Measurements from ENCODE around the gene RNASET2. TPM values are rescaled to one million over a fixed set of nuclear protein-coding genes. Genes with fewer than 3 reads are reported as not detected.

The RNASET2 gene
- total and polyA plus RNA-seq, 2 donors (not counting 1 experiment from before 2014, with no cell fraction given) = 12.9 to 18.0 TPM

DNA sequence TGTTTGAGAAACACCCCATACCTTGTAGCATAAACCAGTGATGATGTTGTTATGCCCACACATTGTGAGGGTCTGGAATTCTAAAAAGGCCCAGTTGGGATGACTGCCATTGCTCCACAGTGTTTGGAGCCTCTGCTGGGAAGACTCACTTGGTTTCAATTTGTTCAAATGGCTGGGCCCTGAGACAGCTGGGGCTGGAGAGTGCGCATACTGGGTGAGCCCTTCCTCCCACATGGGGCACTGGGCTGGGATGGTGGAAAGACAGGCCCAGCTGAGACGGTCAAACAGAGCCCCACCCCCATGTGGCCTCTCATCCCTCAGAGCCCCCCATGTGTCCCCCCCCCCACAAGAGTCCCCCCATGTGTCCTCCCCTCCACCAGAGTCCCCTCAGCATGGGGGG, 20.3 kb upstream of the RNASET2 start:
- H3K27ac ChIP-seq (ENCODE audit: insufficient read depth, low read length) = no peak overlapping the region
- H3K36me3 ChIP-seq (ENCODE audit: control insufficient read depth, insufficient read depth, low read length) = no peaks in the 10 kb centered on the region
- H3K4me2 ChIP-seq (ENCODE audit: extremely low read depth, insufficient read depth, low read length) = no peak overlapping the region
- DNase-seq (ENCODE audit: low read depth in 2 of 2) = no peak
- TF ChIP-seq, protein P1, sequence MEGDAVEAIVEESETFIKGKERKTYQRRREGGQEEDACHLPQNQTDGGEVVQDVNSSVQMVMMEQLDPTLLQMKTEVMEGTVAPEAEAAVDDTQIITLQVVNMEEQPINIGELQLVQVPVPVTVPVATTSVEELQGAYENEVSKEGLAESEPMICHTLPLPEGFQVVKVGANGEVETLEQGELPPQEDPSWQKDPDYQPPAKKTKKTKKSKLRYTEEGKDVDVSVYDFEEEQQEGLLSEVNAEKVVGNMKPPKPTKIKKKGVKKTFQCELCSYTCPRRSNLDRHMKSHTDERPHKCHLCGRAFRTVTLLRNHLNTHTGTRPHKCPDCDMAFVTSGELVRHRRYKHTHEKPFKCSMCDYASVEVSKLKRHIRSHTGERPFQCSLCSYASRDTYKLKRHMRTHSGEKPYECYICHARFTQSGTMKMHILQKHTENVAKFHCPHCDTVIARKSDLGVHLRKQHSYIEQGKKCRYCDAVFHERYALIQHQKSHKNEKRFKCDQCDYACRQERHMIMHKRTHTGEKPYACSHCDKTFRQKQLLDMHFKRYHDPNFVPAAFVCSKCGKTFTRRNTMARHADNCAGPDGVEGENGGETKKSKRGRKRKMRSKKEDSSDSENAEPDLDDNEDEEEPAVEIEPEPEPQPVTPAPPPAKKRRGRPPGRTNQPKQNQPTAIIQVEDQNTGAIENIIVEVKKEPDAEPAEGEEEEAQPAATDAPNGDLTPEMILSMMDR (conservative IDR thresholded peaks at IDR 0.05 in 1 of 2, IDR thresholded peaks at IDR 0.05 in 1 of 2; ENCODE audit: low read depth in 1 of 2, low read length in 2 of 2) = no peak
- no peak for TF ChIP-seq EZH2 (IDR thresholded peaks at IDR 0.05; ENCODE audit: low read length, missing control alignments)
- H3K9me3 ChIP-seq (ENCODE audit: control insufficient read depth, insufficient read depth, low read depth, low read length) = no peaks in the 10 kb centered on the region
- H3K4me1 ChIP-seq (ENCODE audit: control insufficient read depth, extremely low read depth, insufficient read depth, low read length) = no peaks in the 10 kb centered on the region
- no peaks in the 10 kb centered on the region for H4K20me1 ChIP-seq (ENCODE audit: control insufficient read depth, extremely low read depth, insufficient read depth, low read length)
- H3K79me2 ChIP-seq (ENCODE audit: control insufficient read depth, insufficient read depth, low read length) = no peaks in the 10 kb centered on the region
- no peak overlapping the region for H2AFZ ChIP-seq (ENCODE audit: low read length)
- no peaks in the 10 kb centered on the region for H3K27me3 ChIP-seq (ENCODE audit: control insufficient read depth, insufficient read depth, low read length)
- H3K9ac ChIP-seq (ENCODE audit: insufficient read depth, low read length) = no peak overlapping the region
- H3K4me3 ChIP-seq (replicated peaks in 1 of 4; ENCODE audit: control extremely low read depth in 1 of 4, insufficient read depth in 1 of 4, low read depth in 3 of 4, low read length in 4 of 4) = no peak overlapping the region

DNA sequence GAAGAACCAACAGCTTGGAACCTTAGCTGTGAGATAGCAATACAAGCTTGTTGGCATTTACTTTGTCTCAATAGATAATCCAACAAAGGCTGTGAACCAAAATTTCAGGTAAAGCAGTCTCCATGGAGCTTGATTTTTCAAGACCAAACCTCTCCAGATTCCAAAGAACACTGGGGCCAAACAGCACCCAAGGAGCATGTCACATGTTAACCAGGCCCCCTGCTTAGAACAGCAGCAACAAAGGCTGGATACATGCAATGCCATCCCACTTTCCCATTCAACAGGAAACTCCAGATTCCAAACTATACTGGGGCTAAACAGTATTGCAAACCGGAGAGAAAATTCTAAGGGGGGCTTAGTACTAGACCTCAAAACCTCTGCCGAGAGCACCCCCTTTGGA, 15.8 kb upstream of the RNASET2 start:
- no peaks in the 10 kb centered on the region for H4K20me1 ChIP-seq (ENCODE audit: control insufficient read depth, extremely low read depth, insufficient read depth, low read length)
- no peak for TF ChIP-seq EZH2 (IDR thresholded peaks at IDR 0.05; ENCODE audit: low read length, missing control alignments)
- TF ChIP-seq, protein P1 (conservative IDR thresholded peaks at IDR 0.05 in 1 of 2, IDR thresholded peaks at IDR 0.05 in 1 of 2; ENCODE audit: low read depth in 1 of 2, low read length in 2 of 2) = no peak
- DNase-seq (ENCODE audit: low read depth in 2 of 2) = no peak
- no peak overlapping the region for H3K4me3 ChIP-seq (replicated peaks in 1 of 4; ENCODE audit: control extremely low read depth in 1 of 4, insufficient read depth in 1 of 4, low read depth in 3 of 4, low read length in 4 of 4)
- no peaks in the 10 kb centered on the region for H3K27me3 ChIP-seq (ENCODE audit: control insufficient read depth, insufficient read depth, low read length)
- no peaks in the 10 kb centered on the region for H3K4me1 ChIP-seq (ENCODE audit: control insufficient read depth, extremely low read depth, insufficient read depth, low read length)
- H3K27ac ChIP-seq (ENCODE audit: insufficient read depth, low read length) = no peak overlapping the region
- no peaks in the 10 kb centered on the region for H3K79me2 ChIP-seq (ENCODE audit: control insufficient read depth, insufficient read depth, low read length)
- no peak overlapping the region for H3K4me2 ChIP-seq (ENCODE audit: extremely low read depth, insufficient read depth, low read length)
- no peaks in the 10 kb centered on the region for H3K36me3 ChIP-seq (ENCODE audit: control insufficient read depth, insufficient read depth, low read length)
- H3K9me3 ChIP-seq (ENCODE audit: control insufficient read depth, insufficient read depth, low read depth, low read length) = no peaks in the 10 kb centered on the region
- no peak overlapping the region for H2AFZ ChIP-seq (ENCODE audit: low read length)
- no peak overlapping the region for H3K9ac ChIP-seq (ENCODE audit: insufficient read depth, low read length)

DNA sequence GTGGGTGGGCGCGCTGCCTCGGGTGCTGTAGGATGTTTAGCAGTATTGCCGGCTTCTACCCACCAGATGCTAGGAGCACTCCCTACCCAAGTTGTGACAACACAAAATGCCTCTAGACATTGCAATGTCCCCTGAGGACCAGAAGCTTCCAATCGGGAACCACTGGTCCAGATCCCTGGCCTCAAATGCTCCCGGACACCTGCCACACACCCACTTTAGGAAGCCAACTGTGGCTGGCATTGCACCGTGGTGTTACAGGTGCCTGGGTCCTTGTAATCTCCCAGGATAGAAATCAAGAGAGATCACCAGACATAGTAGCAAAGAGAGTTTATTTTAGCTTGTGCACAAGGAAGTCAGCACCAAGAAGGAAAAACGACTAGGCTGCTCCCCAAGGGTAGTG, 14.9 kb upstream of the RNASET2 start:
- Histone ChIP-seq H4K20me1 (ENCODE audit: control insufficient read depth, extremely low read depth, insufficient read depth, low read length) (no peaks in the 10 kb centered on the region), H3K4me3 (replicated peaks in 1 of 4; ENCODE audit: control extremely low read depth in 1 of 4, insufficient read depth in 1 of 4, low read depth in 3 of 4, low read length in 4 of 4) (no peak overlapping the region), H3K4me2 (ENCODE audit: extremely low read depth, insufficient read depth, low read length) (no peak overlapping the region), H3K9ac (ENCODE audit: insufficient read depth, low read length) (no peak overlapping the region), H3K79me2 (ENCODE audit: control insufficient read depth, insufficient read depth, low read length) (no peaks in the 10 kb centered on the region), H3K9me3 (ENCODE audit: control insufficient read depth, insufficient read depth, low read depth, low read length) (no peaks in the 10 kb centered on the region), H3K36me3 (ENCODE audit: control insufficient read depth, insufficient read depth, low read length) (no peaks in the 10 kb centered on the region), H3K4me1 (ENCODE audit: control insufficient read depth, extremely low read depth, insufficient read depth, low read length) (no peaks in the 10 kb centered on the region), H3K27ac (ENCODE audit: insufficient read depth, low read length) (no peak overlapping the region), H3K27me3 (ENCODE audit: control insufficient read depth, insufficient read depth, low read length) (no peaks in the 10 kb centered on the region), H2AFZ (ENCODE audit: low read length) (no peak overlapping the region)
- no peak for DNase-seq (ENCODE audit: low read depth in 2 of 2)
- TF ChIP-seq, protein P1 (conservative IDR thresholded peaks at IDR 0.05 in 1 of 2, IDR thresholded peaks at IDR 0.05 in 1 of 2; ENCODE audit: low read depth in 1 of 2, low read length in 2 of 2) = no peak
- TF ChIP-seq EZH2 (IDR thresholded peaks at IDR 0.05; ENCODE audit: low read length, missing control alignments) = no peak
